ENCODE data around the gene GCAT.

DNA sequence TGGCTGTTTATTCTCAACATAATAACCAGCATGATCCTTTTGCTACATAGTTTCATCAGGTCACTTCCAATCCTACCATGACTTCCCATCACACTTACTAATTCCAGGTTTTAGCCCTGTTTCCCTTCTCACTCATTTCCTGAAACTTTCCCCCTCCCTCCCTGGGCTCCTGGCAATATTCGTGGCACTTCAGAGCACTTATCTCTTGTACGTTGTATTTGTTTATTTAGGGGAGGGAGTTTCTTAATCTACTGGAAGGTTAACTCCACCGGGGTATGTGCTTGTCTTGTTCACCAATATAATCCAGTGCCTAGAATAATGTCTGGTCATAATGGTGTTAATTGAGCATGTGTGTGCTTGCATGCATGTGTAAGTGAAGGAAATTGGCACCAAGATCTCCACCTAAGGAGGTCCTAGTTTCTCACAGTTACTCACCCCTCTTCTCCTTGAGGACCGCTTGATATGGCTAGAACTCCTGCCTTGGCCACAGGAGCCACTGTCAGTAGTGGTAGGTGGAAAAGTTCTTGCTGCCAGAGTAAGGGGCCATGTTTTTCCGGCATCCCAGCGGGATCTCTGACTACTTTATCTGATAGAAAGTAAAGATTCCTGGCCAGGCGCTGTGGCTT, 53.2 kb downstream of the GCAT start:
- TF ChIP-seq ZFX (CRISPR knock-in tag; IDR thresholded peaks at IDR 0.05; ENCODE audit: low read depth) (no peak), SALL1 (CRISPR knock-in tag; IDR thresholded peaks at IDR 0.05) (no peak), BRCA1 (CRISPR knock-in tag; IDR thresholded peaks at IDR 0.05) (no peak), ZNF615 (CRISPR knock-in tag; IDR thresholded peaks at IDR 0.05; ENCODE audit: borderline replicate concordance) (no peak), EED (CRISPR knock-in tag; IDR thresholded peaks at IDR 0.05) (no peak), PBX3 (CRISPR knock-in tag; IDR thresholded peaks at IDR 0.05; ENCODE audit: borderline replicate concordance) (no peak)
